Measurements from ENCODE around the gene ADAM8. TPM values are rescaled to one million over a fixed set of nuclear protein-coding genes. Genes with fewer than 3 reads are reported as not detected.

The ADAM8 gene
- polyA plus RNA-seq, 1 of the 3 experiments (the other 2 are of a cell fraction), result 1.7 TPM

- no peaks in the 10 kb centered on the region for H4K20me1 ChIP-seq (ENCODE audit: insufficient read depth)
- no peaks in the 10 kb centered on the region for H3K79me2 ChIP-seq (ENCODE audit: insufficient read depth)
- no peak overlapping the region for H3K9ac ChIP-seq
- H3K4me1 ChIP-seq (ENCODE audit: control insufficient read depth in 1 of 2, insufficient read depth in 2 of 2, low read depth in 1 of 2, low read length in 1 of 2), result no peaks in the 10 kb centered on the region
- CTCF ChIA-PET, result no interaction called here
- no peak overlapping the region for H3K4me2 ChIP-seq
- peaks cover 7 to 79% of the 10 kb centered on the region in 2 experiments for H3K36me3 ChIP-seq (replicated peaks in 1 of 2; ENCODE audit: control insufficient read depth in 1 of 2, insufficient read depth in 2 of 2, low read length in 1 of 2)
- H3K27ac ChIP-seq (ENCODE audit: low read depth in 2 of 2, low read length in 1 of 2), result no peak overlapping the region
- H3K4me3 ChIP-seq (ENCODE audit: low read depth in 2 of 2, low read length in 1 of 2), result no peak overlapping the region
- 96% methylated on average over 11 of the region's 24 CpGs for WGBS (ENCODE audit: low lambda C conversion rate)
- no peak for DNase-seq
- POLR2A ChIA-PET, result no interaction called here
- H3K27me3 ChIP-seq (ENCODE audit: insufficient read depth), result no peaks in the 10 kb centered on the region
- H2AFZ ChIP-seq (ENCODE audit: low read depth), result no peak overlapping the region
- H3F3A ChIP-seq (replicated peaks; ENCODE audit: insufficient read depth), result no peaks in the 10 kb centered on the region
- TF ChIP-seq GATA2 (CRISPR knock-in tag; IDR thresholded peaks at IDR 0.05), result no peak
- H3K9me3 ChIP-seq, result no peaks in the 10 kb centered on the region
- no peaks in the 10 kb centered on the region for H3K9me2 ChIP-seq
Observed at GRCh38 chr10:133282846-133283390, 6.2 kb upstream of the ADAM8 start.

GRCh38 chr10:133281628-133282372 lies 5.1 kb upstream of the ADAM8 start:
- WGBS (ENCODE audit: low lambda C conversion rate), result 95% methylated on average over 28 of the region's 38 CpGs
- H3K36me3 ChIP-seq (replicated peaks in 1 of 2; ENCODE audit: control insufficient read depth in 1 of 2, insufficient read depth in 2 of 2, low read length in 1 of 2), result peaks cover 7 to 72% of the 10 kb centered on the region in 2 experiments
- no peaks in the 10 kb centered on the region for H3K79me2 ChIP-seq (ENCODE audit: insufficient read depth)
- no peak overlapping the region for H3K4me2 ChIP-seq
- H3K27ac ChIP-seq (ENCODE audit: low read depth in 2 of 2, low read length in 1 of 2), result no peak overlapping the region
- H3K9ac ChIP-seq, result no peak overlapping the region
- POLR2A ChIA-PET, result no interaction called here
- H3K9me2 ChIP-seq, result no peaks in the 10 kb centered on the region
- no peaks in the 10 kb centered on the region for H3K27me3 ChIP-seq (ENCODE audit: insufficient read depth)
- CTCF ChIA-PET, result interaction anchor here (0.8 to 1.6 kb wide), 3 partner anchors 11 to 48 kb away, joined by 3 read pairs; no protein-coding TSS in a partner anchor
- no peaks in the 10 kb centered on the region for H3K9me3 ChIP-seq
- DNase-seq, result no peak
- H3F3A ChIP-seq (replicated peaks; ENCODE audit: insufficient read depth), result no peaks in the 10 kb centered on the region
- H3K4me3 ChIP-seq (ENCODE audit: low read depth in 2 of 2, low read length in 1 of 2), result no peak overlapping the region
- no peak overlapping the region for H2AFZ ChIP-seq (ENCODE audit: low read depth)
- no peaks in the 10 kb centered on the region for H3K4me1 ChIP-seq (ENCODE audit: control insufficient read depth in 1 of 2, insufficient read depth in 2 of 2, low read depth in 1 of 2, low read length in 1 of 2)
- H4K20me1 ChIP-seq (ENCODE audit: insufficient read depth), result no peaks in the 10 kb centered on the region
- TF ChIP-seq GATA2 (CRISPR knock-in tag; IDR thresholded peaks at IDR 0.05) (no peak), CTCF (IDR thresholded peaks at IDR 0.05) (no peak), IRF3 (IDR thresholded peaks at IDR 0.05; ENCODE audit: low read depth, low read length) (no peak), EP300 (IDR thresholded peaks at IDR 0.05; ENCODE audit: borderline replicate concordance in 1 of 2, low read depth in 1 of 2, low read length in 1 of 2) (no peak)

- CTCF ChIA-PET, result interaction anchor here (0.8 to 1.6 kb wide), 3 partner anchors 12 to 49 kb away, joined by 3 read pairs; no protein-coding TSS in a partner anchor
Observed at GRCh38 chr10:133281084-133281483, 4.4 kb upstream of the ADAM8 start.

More at GRCh38 chr10:133281084-133281483, 4.4 kb upstream of the ADAM8 start:
- no peaks in the 10 kb centered on the region for H3K9me2 ChIP-seq
- H3K27ac ChIP-seq (ENCODE audit: low read depth in 2 of 2, low read length in 1 of 2), result no peak overlapping the region
- H3K9me3 ChIP-seq, result no peaks in the 10 kb centered on the region
- POLR2A ChIA-PET, result no interaction called here
- no peak for DNase-seq
- no peaks in the 10 kb centered on the region for H3K79me2 ChIP-seq (ENCODE audit: insufficient read depth)
- 96% methylated on average over 11 of the region's 15 CpGs for WGBS (ENCODE audit: low lambda C conversion rate)
- no peaks in the 10 kb centered on the region for H3F3A ChIP-seq (replicated peaks; ENCODE audit: insufficient read depth)
- H3K27me3 ChIP-seq (ENCODE audit: insufficient read depth), result no peaks in the 10 kb centered on the region
- H3K36me3 ChIP-seq (replicated peaks in 1 of 2; ENCODE audit: control insufficient read depth in 1 of 2, insufficient read depth in 2 of 2, low read length in 1 of 2), result peaks cover 7 to 65% of the 10 kb centered on the region in 2 experiments
- no peak overlapping the region for H3K4me3 ChIP-seq (ENCODE audit: low read depth in 2 of 2, low read length in 1 of 2)
- no peak overlapping the region for H3K9ac ChIP-seq
- no peak overlapping the region for H3K4me2 ChIP-seq
- H3K4me1 ChIP-seq (ENCODE audit: control insufficient read depth in 1 of 2, insufficient read depth in 2 of 2, low read depth in 1 of 2, low read length in 1 of 2), result no peaks in the 10 kb centered on the region; a peak in 1 of 4 replicates
- H4K20me1 ChIP-seq (ENCODE audit: insufficient read depth), result no peaks in the 10 kb centered on the region
- no peak for TF ChIP-seq TAF1 (IDR thresholded peaks at IDR 0.05; ENCODE audit: borderline replicate concordance, low read depth, low read length)
- TF ChIP-seq MEF2A (IDR thresholded peaks at IDR 0.05; ENCODE audit: borderline replicate concordance, low read depth), result no peak
- TF ChIP-seq CHD2 (IDR thresholded peaks at IDR 0.05; ENCODE audit: low read length, partially characterized antibody), result no peak
- TF ChIP-seq NFIC (IDR thresholded peaks at IDR 0.05; ENCODE audit: borderline replicate concordance), result no peak
- no peak for TF ChIP-seq REST (IDR thresholded peaks at IDR 0.05; ENCODE audit: low read depth, low read length)
- TF ChIP-seq USF2 (IDR thresholded peaks at IDR 0.05; ENCODE audit: borderline replicate concordance, low read depth, low read length), result no peak
- no peak for TF ChIP-seq RAD21 (IDR thresholded peaks at IDR 0.05; ENCODE audit: low read length)
- H2AFZ ChIP-seq (ENCODE audit: low read depth), result no peak overlapping the region
